Inflammatory macrophage treated with lipopolysaccharide for 4 hours (primary cell): ENCODE results near the gene GALC.

Source experiments
- DNase-seq: peaks from one replicate; pipeline ENCODE4 v3.0.0-alpha.2; 2020

Gene GALC

DNA sequence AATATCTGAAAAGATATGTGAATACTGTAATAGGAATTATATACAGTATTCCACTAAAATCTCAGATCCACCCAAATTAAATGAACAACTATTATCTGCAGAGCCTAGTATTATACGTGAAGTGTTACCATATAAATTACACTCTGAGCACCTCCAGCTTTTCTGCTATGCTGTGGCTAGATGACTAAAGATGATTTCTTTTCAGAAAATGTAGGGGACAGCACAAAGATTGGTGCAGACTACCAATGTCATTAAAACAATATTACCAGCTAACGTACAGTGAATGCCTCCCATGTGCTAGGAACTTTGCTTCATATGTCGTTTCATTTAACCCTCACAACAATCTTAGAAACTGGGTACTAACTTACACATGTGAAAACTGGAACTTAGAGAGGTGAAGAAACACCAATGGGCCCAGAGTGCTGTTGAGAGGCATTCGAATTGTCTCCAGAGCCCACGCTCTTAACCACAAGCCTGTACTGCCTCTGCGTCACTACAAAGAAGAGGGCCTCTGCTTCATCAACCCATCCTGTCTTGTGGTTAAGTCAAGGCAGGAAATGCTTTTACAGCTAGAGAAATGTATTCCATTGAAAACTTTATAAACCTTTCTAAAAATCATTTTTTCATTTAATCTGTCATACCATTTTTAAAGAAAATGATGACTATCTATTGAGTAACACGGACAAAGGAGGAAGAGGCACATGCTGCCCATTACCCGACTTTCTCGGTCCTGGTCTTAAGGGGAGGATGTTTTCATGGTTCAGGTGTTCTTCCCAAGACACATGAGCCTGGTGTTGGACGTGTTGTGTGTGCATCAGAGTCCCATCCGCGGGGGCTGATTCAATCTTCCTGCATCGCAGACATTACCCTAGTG, 13.2 kb upstream of the GALC start:
- DNase-seq = peak; percentile 95

- DNase-seq = peak; percentile 79
These were observed 12.1 kb upstream of the GALC start, which contains the start of gene GPR65 for GRCh38 chr14:88005050-88005481. Gene GPR65 (plus strand): TSS chr14:88005135. CDS start chr14:88010848, 5,713 bp downstream.

GRCh38 chr14:88004506-88005036, 11.6 kb upstream of the GALC start:
- DNase-seq = no peak

DNA sequence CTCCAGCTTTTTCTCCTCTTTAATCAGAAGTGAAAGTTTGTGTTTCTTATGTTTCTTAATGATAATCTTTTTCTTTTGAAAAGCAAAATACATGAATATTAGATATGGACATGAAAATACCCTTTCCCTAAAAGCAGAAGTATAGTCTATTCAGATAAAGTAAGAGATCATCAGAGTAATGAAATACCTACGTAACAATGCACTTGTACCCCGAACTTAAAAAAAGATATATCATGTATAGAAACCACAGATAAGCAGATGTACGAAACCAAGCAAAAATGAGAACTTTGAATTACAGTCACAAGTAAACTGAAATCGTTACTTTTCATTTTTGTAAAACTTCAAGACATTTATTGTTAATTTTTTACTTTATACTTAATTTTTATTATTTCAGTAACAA, 10.4 kb upstream of the GALC start:
- DNase-seq = peak; percentile 48

GRCh38 chr14:88002421-88003075, 9.6 kb upstream of the GALC start:
- peak; percentile 75 for DNase-seq

GRCh38 chr14:87999277-87999676, 6.3 kb upstream of the GALC start:
- DNase-seq = peak; percentile 85

- no peak for DNase-seq
These were observed 5.5 kb upstream of the GALC start for GRCh38 chr14:87998482-87998881.

GRCh38 chr14:87996291-87996592, 3.3 kb upstream of the GALC start:
- DNase-seq = no peak

- DNase-seq = peak; percentile 37
These were observed 2.7 kb upstream of the GALC start for GRCh38 chr14:87995500-87996290.

- peak; percentile 73 for DNase-seq
These were observed 2.0 kb upstream of the GALC start for GRCh38 chr14:87994974-87995373.

DNA sequence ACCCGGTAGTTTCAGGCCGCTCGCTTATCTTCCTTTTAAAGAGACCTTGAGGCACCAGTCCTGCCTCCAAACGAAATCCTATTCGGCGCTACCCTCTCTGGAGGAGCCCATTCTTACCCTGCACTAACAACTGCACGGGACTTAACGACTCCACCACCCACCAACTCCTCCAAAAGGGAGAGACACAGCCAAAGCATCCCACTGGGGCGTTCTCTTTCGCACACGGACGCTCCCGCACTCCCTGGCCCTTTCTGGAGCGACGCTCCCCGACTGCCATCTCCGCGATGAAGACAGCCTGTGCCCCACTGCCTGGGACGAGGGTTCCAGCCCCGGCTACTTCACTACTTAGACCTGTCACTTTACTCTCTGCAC, 650 bp downstream of the GALC start:
- DNase-seq = peak; percentile 25

- peak; percentile 50 for DNase-seq
These were observed 2.3 kb downstream of the GALC start for GRCh38 chr14:87990682-87991081.

GRCh38 chr14:87989956-87990299, 3.1 kb downstream of the GALC start:
- no peak for DNase-seq

DNA sequence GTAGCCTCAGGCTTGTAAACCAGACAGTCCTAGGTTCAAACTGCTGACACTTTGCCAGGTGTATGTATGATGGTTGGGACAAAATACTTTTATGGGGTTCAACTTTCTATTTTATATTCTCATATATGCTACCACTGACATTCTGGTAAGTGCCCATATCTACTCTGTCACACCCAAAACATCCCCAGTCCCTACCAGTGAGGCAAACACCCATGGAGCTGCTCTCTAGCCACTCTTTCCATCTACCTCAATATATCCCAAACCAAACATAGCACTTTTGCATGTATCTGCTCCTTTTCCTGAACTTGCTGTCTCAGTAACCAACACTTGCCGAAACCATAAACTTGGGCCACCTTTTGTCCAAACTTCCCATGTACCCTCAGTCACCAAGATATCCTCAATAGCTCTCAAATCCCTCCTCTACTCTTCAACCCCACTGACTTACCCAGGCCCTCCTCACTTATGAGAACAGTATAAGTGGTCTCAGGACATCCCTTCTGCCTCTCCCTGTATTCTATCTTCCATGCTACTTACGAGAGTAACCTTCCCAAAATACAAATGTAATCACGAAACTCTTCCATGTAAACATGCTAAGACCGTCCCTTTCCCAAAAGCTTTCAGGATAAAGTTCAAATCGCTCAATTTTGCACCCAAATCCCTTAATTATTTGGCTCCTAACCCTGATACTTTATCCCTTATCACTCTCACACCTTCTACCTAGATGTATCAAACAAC, 3.6 kb downstream of the GALC start:
- no peak for DNase-seq

GRCh38 chr14:87979689-87980088, 13.3 kb downstream of the GALC start:
- no peak for DNase-seq

- no peak for DNase-seq
These were observed 17.3 kb downstream of the GALC start for GRCh38 chr14:87975636-87976035.

DNA sequence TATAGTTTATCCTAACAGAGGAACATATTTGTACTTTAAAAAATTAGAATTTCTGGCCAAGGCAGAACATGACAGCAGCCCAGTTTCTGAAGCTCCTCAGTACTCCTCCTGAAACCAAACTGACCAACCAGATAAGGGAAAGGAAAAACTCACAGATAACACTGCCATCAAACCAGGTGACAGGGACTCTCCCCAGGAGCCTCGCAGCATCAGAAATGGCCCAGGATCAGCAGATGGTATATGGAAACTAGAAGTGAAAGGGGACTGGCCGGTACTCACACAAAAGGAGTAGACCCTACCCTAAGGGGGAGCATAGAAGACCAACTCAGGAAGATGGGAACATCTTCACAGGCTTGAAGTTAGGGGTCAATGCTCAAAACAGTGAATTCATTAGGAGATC, 22.0 kb downstream of the GALC start:
- no peak for DNase-seq

GRCh38 chr14:87967496-87967895, 25.5 kb downstream of the GALC start:
- no peak for DNase-seq

GRCh38 chr14:87966816-87967215, 26.2 kb downstream of the GALC start:
- DNase-seq = no peak

- peak; percentile 53 for DNase-seq
These were observed 31.7 kb downstream of the GALC start for GRCh38 chr14:87961246-87961645.

GRCh38 chr14:87960013-87960787, 32.8 kb downstream of the GALC start:
- no peak for DNase-seq

DNA sequence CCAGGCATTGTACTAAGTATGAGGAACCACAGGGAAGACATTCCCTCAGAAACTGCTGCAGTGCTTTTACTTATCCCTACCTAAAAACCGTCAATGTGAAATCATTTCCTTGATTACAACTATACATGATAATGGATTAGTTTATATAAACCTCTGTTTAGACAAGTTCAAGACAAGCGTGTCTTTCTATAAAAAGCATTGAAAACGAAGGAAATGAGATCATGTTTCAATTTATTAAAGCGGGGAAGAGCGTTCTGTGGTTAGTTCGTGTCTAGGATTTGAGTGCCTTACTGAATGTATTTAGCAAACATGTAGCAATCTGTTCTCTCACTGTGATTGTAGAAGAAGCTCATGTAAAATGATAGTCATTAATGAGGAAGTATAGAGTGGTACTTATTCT, 37.5 kb downstream of the GALC start:
- peak; percentile 24 for DNase-seq
